Measurements from ENCODE around the gene NDUFV3. TPM values are rescaled to one million over a fixed set of nuclear protein-coding genes. Genes with fewer than 3 reads are reported as not detected.
"Not testable (repeated sequence)": the region's sequence is repeated elsewhere in the genome, so short reads cannot be mapped to it uniquely, and the experiment has no call there.

The NDUFV3 gene
- total and polyA plus RNA-seq, 3 experiments from 2014 or later = 20.3 to 36.8 (median 36.6) TPM

GRCh38 chr21:42927474-42928200 is 34.5 kb downstream of the NDUFV3 start:
- peaks cover 15% of the 10 kb centered on the region for H3K4me1 ChIP-seq (ENCODE audit: insufficient read depth, low read length)
- H3K27me3 Mint-ChIP-seq; H3K9me3 Mint-ChIP-seq; H3K36me3 ChIP-seq (ENCODE audit: insufficient read depth, low read length); H3K27me3 ChIP-seq (ENCODE audit: insufficient read depth, low read length, poor library complexity, severe bottlenecking); POLR2A ChIA-PET; CTCF ChIA-PET; DNase-seq; H3K9me3 ChIP-seq (ENCODE audit: low read length); H3K36me3 Mint-ChIP-seq; H3K4me3 Mint-ChIP-seq; H3K4me3 ChIP-seq (ENCODE audit: low read length); H3K27ac ChIP-seq (ENCODE audit: low read depth, low read length): not testable (repeated sequence)
- H3K4me1 Mint-ChIP-seq = peaks cover 11 to 15% (median 13%) of the 10 kb centered on the region in 3 donors
- peak overlapping the region in 1 of 8 donors; percentile 29 for H3K27ac Mint-ChIP-seq

GRCh38 chr21:42929969-42930368 is 36.9 kb downstream of the NDUFV3 start:
- Histone ChIP-seq H3K36me3 (ENCODE audit: insufficient read depth, low read length) (no peaks in the 10 kb centered on the region), H3K4me3 (ENCODE audit: low read length) (no peak overlapping the region), H3K4me1 (ENCODE audit: insufficient read depth, low read length) (no peaks in the 10 kb centered on the region), H3K27ac (ENCODE audit: low read depth, low read length) (no peak overlapping the region), H3K9me3 (ENCODE audit: low read length) (no peaks in the 10 kb centered on the region), H3K27me3 (ENCODE audit: insufficient read depth, low read length, poor library complexity, severe bottlenecking) (no peaks in the 10 kb centered on the region)
- Mint-ChIP-seq H3K27me3 (no peaks in the 10 kb centered on the region), H3K4me1 (no peaks in the 10 kb centered on the region), H3K27ac (peak overlapping the region in 2 of 8 donors; percentile 33 to 78), H3K36me3 (no peaks in the 10 kb centered on the region), H3K9me3 (no peaks in the 10 kb centered on the region), H3K4me3 (no peak overlapping the region)
- ChIA-PET POLR2A (no interaction called here), CTCF (no interaction called here)
- DNase-seq = no peak

DNA sequence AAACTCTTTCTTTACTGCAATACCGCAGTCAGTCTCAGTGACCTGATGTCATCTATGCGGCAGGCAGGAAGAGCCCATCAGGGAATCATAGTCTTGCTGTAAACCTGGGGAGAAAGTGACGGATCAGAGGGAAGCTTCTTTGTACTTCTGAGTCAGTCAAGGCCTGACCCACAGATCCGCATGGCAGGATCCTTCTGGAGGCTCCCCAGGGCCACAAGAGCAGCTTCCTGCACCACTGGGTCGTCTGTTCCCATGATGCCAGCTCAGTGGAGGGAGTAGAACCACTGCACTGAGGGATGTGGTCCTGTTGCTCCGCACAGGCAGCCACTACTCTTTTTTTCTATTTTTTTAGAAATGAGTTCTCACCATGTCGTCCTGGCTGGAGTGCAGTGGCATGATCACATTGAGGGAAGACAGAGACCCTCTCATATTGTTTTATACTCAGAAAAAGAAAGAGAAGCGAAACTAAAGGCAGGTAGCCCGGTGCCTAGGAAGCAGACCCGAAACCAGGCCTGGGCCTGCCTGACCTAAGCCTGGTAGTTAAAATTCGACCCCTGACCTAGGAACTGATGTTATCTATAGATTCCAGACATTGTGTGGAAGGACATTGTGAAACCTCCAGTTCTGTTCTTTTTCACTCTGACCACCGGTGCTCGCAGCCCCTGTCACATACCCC is 38.6 kb downstream of the NDUFV3 start:
- Histone ChIP-seq H3K27me3 (ENCODE audit: insufficient read depth, low read length, poor library complexity, severe bottlenecking) (no peaks in the 10 kb centered on the region), H3K4me1 (ENCODE audit: insufficient read depth, low read length) (no peaks in the 10 kb centered on the region), H3K9me3 (ENCODE audit: low read length) (no peaks in the 10 kb centered on the region), H3K27ac (ENCODE audit: low read depth, low read length) (no peak overlapping the region), H3K36me3 (ENCODE audit: insufficient read depth, low read length) (no peaks in the 10 kb centered on the region), H3K4me3 (ENCODE audit: low read length) (no peak overlapping the region)
- ChIA-PET CTCF (no interaction called here), POLR2A (no interaction called here)
- Mint-ChIP-seq H3K27me3 (no peaks in the 10 kb centered on the region), H3K9me3 (no peaks in the 10 kb centered on the region), H3K27ac (no peak overlapping the region), H3K36me3 (no peaks in the 10 kb centered on the region), H3K4me3 (no peak overlapping the region), H3K4me1 (no peaks in the 10 kb centered on the region)
- no peak for DNase-seq

DNA sequence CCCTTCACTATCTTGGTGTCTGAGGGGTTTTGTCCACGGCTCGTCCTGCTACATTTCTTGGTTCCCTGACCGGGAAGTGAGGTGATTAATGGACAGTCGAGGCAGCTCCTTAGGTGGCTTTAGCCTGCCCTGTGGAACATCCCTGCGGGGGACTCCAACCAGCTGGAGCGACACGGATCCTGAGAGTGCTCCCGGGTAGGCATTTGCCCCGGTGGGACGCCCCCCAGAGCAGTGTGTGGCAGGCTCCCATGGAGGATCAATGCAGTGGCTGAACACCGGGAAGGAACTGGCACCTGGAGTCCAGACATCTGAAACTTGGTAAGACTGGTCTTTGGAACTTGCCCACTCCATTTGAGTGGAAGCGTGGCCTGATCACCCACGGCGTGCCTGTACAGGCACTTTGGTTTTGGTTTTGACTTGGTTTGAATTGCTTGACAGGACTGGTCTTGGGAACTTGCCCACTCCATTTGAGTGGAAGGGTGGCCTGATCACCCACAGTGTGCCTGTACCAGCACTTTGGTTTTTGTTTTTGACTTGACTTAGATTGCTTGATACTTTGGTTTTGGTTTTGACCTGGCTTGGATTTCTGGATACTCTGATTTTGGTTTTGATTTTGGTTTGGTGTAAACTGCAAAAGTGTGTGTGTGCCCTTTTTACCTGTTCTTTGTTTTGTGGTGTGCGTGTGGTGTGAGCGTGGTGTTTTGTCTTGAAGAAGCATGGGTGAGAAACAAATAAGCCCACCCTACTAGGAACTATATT is 39.4 kb downstream of the NDUFV3 start:
- H3K4me1 ChIP-seq (ENCODE audit: insufficient read depth, low read length); POLR2A ChIA-PET; CTCF ChIA-PET; H3K27ac Mint-ChIP-seq; H3K36me3 ChIP-seq (ENCODE audit: insufficient read depth, low read length); H3K36me3 Mint-ChIP-seq; H3K4me3 Mint-ChIP-seq; H3K27ac ChIP-seq (ENCODE audit: low read depth, low read length); H3K4me3 ChIP-seq (ENCODE audit: low read length); H3K27me3 Mint-ChIP-seq; DNase-seq; H3K4me1 Mint-ChIP-seq; H3K27me3 ChIP-seq (ENCODE audit: insufficient read depth, low read length, poor library complexity, severe bottlenecking); H3K9me3 Mint-ChIP-seq; H3K9me3 ChIP-seq (ENCODE audit: low read length): not testable (repeated sequence)

DNA sequence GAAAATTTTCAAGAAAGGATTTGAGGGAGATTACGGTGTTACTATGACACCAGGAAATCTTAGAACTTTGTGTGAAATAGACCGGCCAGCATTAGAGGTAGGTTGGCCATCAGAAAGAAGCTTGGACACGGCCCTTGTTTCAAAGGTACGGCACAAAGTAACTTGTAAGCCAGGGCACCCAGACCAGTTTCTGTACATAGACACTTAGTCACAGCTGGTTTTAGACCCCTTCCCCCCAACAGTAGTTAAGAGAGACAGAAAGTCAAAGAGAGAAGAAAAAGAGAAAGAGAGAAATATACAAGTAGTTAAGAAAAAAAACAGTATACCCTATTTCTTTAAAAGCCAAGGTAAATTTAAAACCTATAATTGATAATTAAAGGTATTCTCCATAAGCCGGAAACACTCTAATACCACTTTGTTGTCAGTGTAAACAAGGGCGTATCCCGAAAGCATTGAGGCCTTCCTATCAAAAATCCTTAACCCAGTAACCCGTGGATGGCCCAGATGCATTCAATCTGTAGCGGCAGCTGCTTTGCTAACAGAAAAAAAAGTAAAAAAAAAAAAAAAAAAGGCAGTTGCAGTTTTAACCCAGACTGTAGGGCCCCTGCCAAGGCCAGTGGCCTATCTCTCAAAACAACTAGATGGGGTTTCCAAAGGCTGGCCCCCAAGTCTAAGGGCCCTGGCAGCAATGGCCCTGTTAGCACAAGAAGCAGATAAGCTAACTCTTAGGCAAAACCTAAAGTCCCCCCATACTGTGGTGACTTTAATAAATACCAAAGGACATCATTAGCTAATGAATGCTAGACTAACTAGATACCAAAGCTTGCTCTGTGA is 40.2 kb downstream of the NDUFV3 start:
- H3K4me1 Mint-ChIP-seq; H3K36me3 ChIP-seq (ENCODE audit: insufficient read depth, low read length); H3K9me3 Mint-ChIP-seq; H3K4me1 ChIP-seq (ENCODE audit: insufficient read depth, low read length); H3K27ac Mint-ChIP-seq; CTCF ChIA-PET; H3K36me3 Mint-ChIP-seq; H3K4me3 Mint-ChIP-seq; H3K9me3 ChIP-seq (ENCODE audit: low read length); H3K27me3 Mint-ChIP-seq; H3K27ac ChIP-seq (ENCODE audit: low read depth, low read length); POLR2A ChIA-PET; DNase-seq; H3K27me3 ChIP-seq (ENCODE audit: insufficient read depth, low read length, poor library complexity, severe bottlenecking); H3K4me3 ChIP-seq (ENCODE audit: low read length): not testable (repeated sequence)

DNA sequence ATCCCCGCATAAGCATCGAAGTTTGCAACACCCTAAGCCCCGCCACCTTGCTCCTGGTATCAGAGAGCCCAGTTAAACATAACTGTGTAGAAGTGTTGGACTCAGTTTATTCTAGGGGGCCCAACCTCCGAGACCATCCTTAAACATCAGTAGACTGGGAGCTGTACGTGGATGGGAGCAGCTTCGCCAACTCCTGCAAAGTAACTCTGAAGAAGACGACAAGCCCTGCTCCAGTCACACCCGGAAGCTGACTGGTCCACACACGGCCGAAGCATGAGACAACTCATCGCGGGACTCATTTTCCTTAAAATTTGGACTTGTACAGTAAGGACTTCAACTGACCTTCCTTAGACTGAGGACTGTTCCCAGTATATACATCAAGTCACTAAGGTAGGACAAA is 40.9 kb downstream of the NDUFV3 start:
- H3K27me3 Mint-ChIP-seq; H3K27ac Mint-ChIP-seq; H3K27me3 ChIP-seq (ENCODE audit: insufficient read depth, low read length, poor library complexity, severe bottlenecking); H3K4me3 Mint-ChIP-seq; H3K9me3 ChIP-seq (ENCODE audit: low read length); CTCF ChIA-PET; H3K4me1 ChIP-seq (ENCODE audit: insufficient read depth, low read length); H3K9me3 Mint-ChIP-seq; H3K4me1 Mint-ChIP-seq; H3K4me3 ChIP-seq (ENCODE audit: low read length); H3K36me3 Mint-ChIP-seq; POLR2A ChIA-PET; DNase-seq; H3K36me3 ChIP-seq (ENCODE audit: insufficient read depth, low read length); H3K27ac ChIP-seq (ENCODE audit: low read depth, low read length): not testable (repeated sequence)

DNA sequence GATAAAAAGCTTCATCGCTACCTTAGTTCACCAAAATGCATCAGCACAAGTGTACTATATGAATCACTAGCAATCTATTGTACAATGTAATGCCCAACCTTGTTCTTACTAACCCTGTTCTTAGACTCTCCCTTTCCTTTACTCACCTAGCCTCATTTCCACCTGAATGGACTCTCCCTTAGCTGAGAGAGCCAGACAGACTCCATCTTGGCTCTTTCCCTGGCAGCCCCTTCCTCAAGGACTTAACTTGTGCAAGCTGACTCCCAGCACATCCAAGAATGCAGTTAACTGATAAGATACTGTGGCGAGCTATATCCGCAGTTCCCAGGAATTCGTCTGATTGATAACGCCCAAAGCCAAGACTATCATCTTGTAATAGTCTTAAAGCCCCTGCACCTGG is 43.3 kb downstream of the NDUFV3 start:
- H3K9me3 Mint-ChIP-seq; H3K27me3 Mint-ChIP-seq; CTCF ChIA-PET; H3K4me3 Mint-ChIP-seq; H3K36me3 ChIP-seq (ENCODE audit: insufficient read depth, low read length); H3K4me1 Mint-ChIP-seq; H3K27ac Mint-ChIP-seq; H3K4me3 ChIP-seq (ENCODE audit: low read length); H3K4me1 ChIP-seq (ENCODE audit: insufficient read depth, low read length); DNase-seq; H3K36me3 Mint-ChIP-seq; H3K9me3 ChIP-seq (ENCODE audit: low read length); H3K27ac ChIP-seq (ENCODE audit: low read depth, low read length); H3K27me3 ChIP-seq (ENCODE audit: insufficient read depth, low read length, poor library complexity, severe bottlenecking); POLR2A ChIA-PET: not testable (repeated sequence)
